GM12878 (cell line): ENCODE data around the gene ZNF627.

Experiments
- EP300 ChIP-seq, 2 experiments: fragments of 150-350 bp in 1 of 2; IDR thresholded peaks; 2 replicates each; pipeline ENCODE4 v1.6.1; 2011 to 2012; ENCODE audit warnings: low read depth in 2 of 2, low read length in 2 of 2, borderline replicate concordance in 1 of 2, improper control_type of control experiment in 1 of 2, inconsistent platforms in 1 of 2; ENCODE audit not compliant: control insufficient read depth in 1 of 2
- EZH2 ChIP-seq: IDR thresholded peaks from 2 replicates; pipeline ENCODE4 v1.6.1; 2012; ENCODE audit warnings: low read depth, mild to moderate bottlenecking, control low read depth, inconsistent platforms, low read length, borderline replicate concordance; ENCODE audit not compliant: control insufficient read depth
- SMC3 ChIP-seq: IDR thresholded peaks from 2 replicates; pipeline ENCODE4 v1.6.1; 2011; ENCODE audit warnings: low read length, improper control_type of control experiment, borderline replicate concordance
- SP1 ChIP-seq: IDR thresholded peaks from one replicate; pipeline ENCODE4 v1.6.1; 2011; ENCODE audit warnings: low read depth, low read length
- YY1 ChIP-seq: IDR thresholded peaks from 2 replicates; pipeline ENCODE4 v1.6.1; 2011; ENCODE audit warnings: low read depth, mild to moderate bottlenecking, low read length
- ZNF217 ChIP-seq: fragments of 450-650 bp; IDR thresholded peaks from 2 replicates; pipeline ENCODE4 v1.6.1; 2017; ENCODE audit warnings: antibody characterized with exemption, mild to moderate bottlenecking
- ZZZ3 ChIP-seq: IDR thresholded peaks from 2 replicates; pipeline ENCODE4 v1.6.1; 2011; ENCODE audit warnings: low read depth; ENCODE audit not compliant: control insufficient read depth, insufficient read length
- TF ChIP-seq, protein P1 (sequence below), 3 experiments: IDR thresholded peaks in 2 of 3; conservative IDR thresholded peaks in 1 of 3; 2 replicates each; pipeline ENCODE4 v1.5.1; 2011; ENCODE audit warnings: low read depth in 3 of 3, low read length in 3 of 3, mild to moderate bottlenecking in 3 of 3, control low read depth in 2 of 3, moderate library complexity in 2 of 3, inconsistent platforms in 1 of 3, mixed read lengths in 1 of 3; ENCODE audit not compliant: control insufficient read depth in 2 of 3, insufficient read depth in 1 of 3; ENCODE audit errors: extremely low read depth in 1 of 3
- TF ChIP-seq, protein P2 (sequence below): fragments of 450-650 bp; IDR thresholded peaks from 2 replicates; pipeline ENCODE4 v1.6.1; 2016; ENCODE audit warnings: mild to moderate bottlenecking, moderate library complexity, borderline replicate concordance

DNA sequence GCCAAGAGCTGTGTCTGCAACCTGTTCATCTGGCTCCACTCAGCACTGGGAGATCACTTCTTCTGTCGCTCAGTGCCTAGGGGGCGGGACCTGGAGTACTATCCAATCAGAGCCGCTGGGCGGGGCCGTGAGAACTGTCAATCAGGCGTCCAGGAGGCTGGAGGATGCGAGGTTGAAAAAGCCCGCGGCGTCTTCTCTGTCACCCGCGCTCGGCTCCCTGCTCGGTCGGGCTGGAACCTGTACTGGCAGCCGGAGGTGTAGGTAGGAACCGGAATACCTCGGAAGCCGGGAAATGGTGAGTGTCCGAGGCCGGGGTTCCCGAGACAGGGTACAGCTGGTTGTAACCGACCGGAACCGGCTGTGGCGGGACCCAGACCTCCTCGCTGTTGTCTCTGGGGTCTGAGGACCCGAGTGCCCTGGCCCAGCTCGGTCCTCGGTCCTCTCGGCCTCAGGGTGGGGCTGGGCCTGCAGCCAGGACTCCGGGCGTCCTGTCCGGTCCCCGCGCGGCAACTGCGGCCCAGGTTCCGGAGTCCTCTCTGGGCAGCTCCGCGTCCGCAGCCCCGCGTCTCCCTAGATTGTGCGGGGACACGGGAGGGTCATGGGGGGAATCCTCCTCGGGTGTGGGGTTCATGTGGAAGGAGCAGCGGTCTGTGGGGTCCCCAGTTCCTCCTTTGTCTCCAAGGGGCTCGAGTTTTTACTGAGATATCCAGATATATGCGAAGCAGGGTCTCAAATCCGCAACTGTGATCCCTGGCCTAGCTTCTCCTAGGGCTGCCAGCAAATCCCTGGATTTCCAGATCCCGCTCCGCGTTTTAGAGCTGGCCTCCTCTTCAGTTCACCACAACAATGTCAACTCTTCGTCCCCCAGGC lies 42.6 kb downstream of the ZNF627 start:
- TF ChIP-seq, protein P1, sequence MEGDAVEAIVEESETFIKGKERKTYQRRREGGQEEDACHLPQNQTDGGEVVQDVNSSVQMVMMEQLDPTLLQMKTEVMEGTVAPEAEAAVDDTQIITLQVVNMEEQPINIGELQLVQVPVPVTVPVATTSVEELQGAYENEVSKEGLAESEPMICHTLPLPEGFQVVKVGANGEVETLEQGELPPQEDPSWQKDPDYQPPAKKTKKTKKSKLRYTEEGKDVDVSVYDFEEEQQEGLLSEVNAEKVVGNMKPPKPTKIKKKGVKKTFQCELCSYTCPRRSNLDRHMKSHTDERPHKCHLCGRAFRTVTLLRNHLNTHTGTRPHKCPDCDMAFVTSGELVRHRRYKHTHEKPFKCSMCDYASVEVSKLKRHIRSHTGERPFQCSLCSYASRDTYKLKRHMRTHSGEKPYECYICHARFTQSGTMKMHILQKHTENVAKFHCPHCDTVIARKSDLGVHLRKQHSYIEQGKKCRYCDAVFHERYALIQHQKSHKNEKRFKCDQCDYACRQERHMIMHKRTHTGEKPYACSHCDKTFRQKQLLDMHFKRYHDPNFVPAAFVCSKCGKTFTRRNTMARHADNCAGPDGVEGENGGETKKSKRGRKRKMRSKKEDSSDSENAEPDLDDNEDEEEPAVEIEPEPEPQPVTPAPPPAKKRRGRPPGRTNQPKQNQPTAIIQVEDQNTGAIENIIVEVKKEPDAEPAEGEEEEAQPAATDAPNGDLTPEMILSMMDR (IDR thresholded peaks at IDR 0.05 in 2 of 3, conservative IDR thresholded peaks at IDR 0.05 in 1 of 3; ENCODE audit: control insufficient read depth in 2 of 3, extremely low read depth in 1 of 3, insufficient read depth in 1 of 3, low read depth in 3 of 3, low read length in 3 of 3), result no peak
- no peak for TF ChIP-seq EZH2
- TF ChIP-seq, protein P2, sequence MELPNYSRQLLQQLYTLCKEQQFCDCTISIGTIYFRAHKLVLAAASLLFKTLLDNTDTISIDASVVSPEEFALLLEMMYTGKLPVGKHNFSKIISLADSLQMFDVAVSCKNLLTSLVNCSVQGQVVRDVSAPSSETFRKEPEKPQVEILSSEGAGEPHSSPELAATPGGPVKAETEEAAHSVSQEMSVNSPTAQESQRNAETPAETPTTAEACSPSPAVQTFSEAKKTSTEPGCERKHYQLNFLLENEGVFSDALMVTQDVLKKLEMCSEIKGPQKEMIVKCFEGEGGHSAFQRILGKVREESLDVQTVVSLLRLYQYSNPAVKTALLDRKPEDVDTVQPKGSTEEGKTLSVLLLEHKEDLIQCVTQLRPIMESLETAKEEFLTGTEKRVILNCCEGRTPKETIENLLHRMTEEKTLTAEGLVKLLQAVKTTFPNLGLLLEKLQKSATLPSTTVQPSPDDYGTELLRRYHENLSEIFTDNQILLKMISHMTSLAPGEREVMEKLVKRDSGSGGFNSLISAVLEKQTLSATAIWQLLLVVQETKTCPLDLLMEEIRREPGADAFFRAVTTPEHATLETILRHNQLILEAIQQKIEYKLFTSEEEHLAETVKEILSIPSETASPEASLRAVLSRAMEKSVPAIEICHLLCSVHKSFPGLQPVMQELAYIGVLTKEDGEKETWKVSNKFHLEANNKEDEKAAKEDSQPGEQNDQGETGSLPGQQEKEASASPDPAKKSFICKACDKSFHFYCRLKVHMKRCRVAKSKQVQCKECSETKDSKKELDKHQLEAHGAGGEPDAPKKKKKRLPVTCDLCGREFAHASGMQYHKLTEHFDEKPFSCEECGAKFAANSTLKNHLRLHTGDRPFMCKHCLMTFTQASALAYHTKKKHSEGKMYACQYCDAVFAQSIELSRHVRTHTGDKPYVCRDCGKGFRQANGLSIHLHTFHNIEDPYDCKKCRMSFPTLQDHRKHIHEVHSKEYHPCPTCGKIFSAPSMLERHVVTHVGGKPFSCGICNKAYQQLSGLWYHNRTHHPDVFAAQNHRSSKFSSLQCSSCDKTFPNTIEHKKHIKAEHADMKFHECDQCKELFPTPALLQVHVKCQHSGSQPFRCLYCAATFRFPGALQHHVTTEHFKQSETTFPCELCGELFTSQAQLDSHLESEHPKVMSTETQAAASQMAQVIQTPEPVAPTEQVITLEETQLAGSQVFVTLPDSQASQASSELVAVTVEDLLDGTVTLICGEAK, result no peak
- TF ChIP-seq ZZZ3, result no peak
- TF ChIP-seq EP300 (IDR thresholded peaks at IDR 0.05; ENCODE audit: borderline replicate concordance in 1 of 2, control insufficient read depth in 1 of 2, low read depth in 2 of 2, low read length in 2 of 2), result no peak
- TF ChIP-seq ZNF217, result no peak
- peak; percentile 89 for TF ChIP-seq SP1
- no peak for TF ChIP-seq SMC3
- TF ChIP-seq YY1, result no peak
